Fibroblast of villous mesenchyme (primary cell): ENCODE data around the gene RGS13. TPM values are rescaled to one million over a fixed set of nuclear protein-coding genes. Genes with fewer than 3 reads are reported as not detected.

Experiments
- DNase-seq: peaks from one replicate; pipeline ENCODE4 v3.0.0-alpha.2; 2010; ENCODE audit warnings: low read depth
- H3K4me3 ChIP-seq: 2 replicates; pipeline ENCODE4 v1.5.1; 2011; ENCODE audit warnings: low read depth, mild to moderate bottlenecking, low read length
- CTCF ChIP-seq: IDR thresholded peaks from 2 replicates; pipeline ENCODE4 v1.5.1; 2012; ENCODE audit warnings: low read depth, mild to moderate bottlenecking, low read length; ENCODE audit not compliant: insufficient read depth
- total RNA-seq: library from RNA; depleted of rRNA; stranded (reverse); fragments of >200 nt; gene quantifications from 2 replicates; pipeline ENCODE4 v1.2.3, GENCODE V29; 2012

The RGS13 gene
- total RNA-seq, 1 donor, result not detected

- TF ChIP-seq CTCF, result no peak
- no peak overlapping the region for H3K4me3 ChIP-seq
- no peak for DNase-seq
Measured at GRCh38 chr1:192696082-192696481, 60.1 kb downstream of the RGS13 start.

GRCh38 chr1:192697771-192698170 lies 61.8 kb downstream of the RGS13 start:
- no peak for TF ChIP-seq CTCF
- no peak overlapping the region for H3K4me3 ChIP-seq
- no peak for DNase-seq

GRCh38 chr1:192698731-192699130 lies 62.8 kb downstream of the RGS13 start:
- no peak overlapping the region for H3K4me3 ChIP-seq
- no peak for DNase-seq
- no peak for TF ChIP-seq CTCF

- no peak overlapping the region for H3K4me3 ChIP-seq
- DNase-seq, result peak; percentile 91
- TF ChIP-seq CTCF, result no peak
Measured at GRCh38 chr1:192700834-192701271, 64.9 kb downstream of the RGS13 start.

- peak; percentile 95 for DNase-seq
- TF ChIP-seq CTCF, result no peak
- H3K4me3 ChIP-seq, result no peak overlapping the region
Measured at GRCh38 chr1:192702212-192702902, 66.4 kb downstream of the RGS13 start.

- no peak for DNase-seq
- no peak for TF ChIP-seq CTCF
- H3K4me3 ChIP-seq, result no peak overlapping the region
Measured at GRCh38 chr1:192703283-192704206, 67.6 kb downstream of the RGS13 start.
